OCI-LY7 (cell line): ENCODE results near the gene CEP192. TPM values are rescaled to one million over a fixed set of nuclear protein-coding genes. Genes with fewer than 3 reads are reported as not detected.

Experiments used
- BruUV-seq: library from RNA; stranded (reverse); fragments of 400-500 nt; replicated peaks from 2 replicates; lab custom pipeline; 2021; lab: Mats Ljungman, UMichigan
- CTCF ChIA-PET: fragments of 300-600 bp; sonication (Branson Sonifier 250); formaldehyde crosslinking; loops from one replicate; lab custom pipeline; 2022; ENCODE audit warnings: antibody characterized with exemption; ENCODE audit not compliant: unreplicated experiment; lab: Charles Lee
- POLR2A ChIA-PET: fragments of 300-600 bp; sonication (Branson Sonifier 250); formaldehyde crosslinking; loops from one replicate; lab custom pipeline; 2022; ENCODE audit warnings: antibody characterized with exemption; lab: Charles Lee
- DNase-seq: peaks from one replicate; pipeline ENCODE4 v3.0.0-alpha.2; 2015; ENCODE audit warnings: low spot score
- H2AFZ ChIP-seq: fragments of 200-600 bp; sonication (generic), shearing (Covaris generic); 2 replicates; pipeline ENCODE4 v1.6.1; 2014; ENCODE audit warnings: mild to moderate bottlenecking, antibody characterized with exemption, low read length, moderate library complexity
- H3K27ac ChIP-seq: fragments of 200-600 bp; sonication (generic); 2 replicates; pipeline ENCODE4 v1.5.1; 2014; ENCODE audit warnings: mixed run types, low read depth, mild to moderate bottlenecking, moderate library complexity, low read length, inconsistent platforms; ENCODE audit not compliant: poor library complexity, severe bottlenecking
- H3K36me3 ChIP-seq: fragments of 200-600 bp; sonication (generic); 2 replicates; pipeline ENCODE4 v1.6.1; 2014; ENCODE audit warnings: mild to moderate bottlenecking, antibody characterized with exemption, low read length, moderate library complexity, mixed read lengths; ENCODE audit not compliant: insufficient read depth
- H3K4me1 ChIP-seq: fragments of 200-600 bp; sonication (generic); 2 replicates; pipeline ENCODE4 v1.5.1; 2014; ENCODE audit warnings: mild to moderate bottlenecking, low read length; ENCODE audit not compliant: insufficient read depth, poor library complexity, severe bottlenecking
- H3K4me2 ChIP-seq: fragments of 200-600 bp; sonication (generic); 2 replicates; pipeline ENCODE4 v1.6.1; 2014; ENCODE audit warnings: mild to moderate bottlenecking, low read length
- H3K4me3 ChIP-seq: fragments of 200-600 bp; sonication (generic); 2 replicates; pipeline ENCODE4 v1.5.1; 2014; ENCODE audit warnings: mild to moderate bottlenecking, low read depth, low read length; ENCODE audit not compliant: poor library complexity, severe bottlenecking
- H3K79me2 ChIP-seq: fragments of 200-600 bp; sonication (generic); 2 replicates; pipeline ENCODE4 v1.6.1; 2016; ENCODE audit warnings: low read depth, mild to moderate bottlenecking, low read length, moderate library complexity, mixed read lengths; ENCODE audit not compliant: insufficient read depth
- H3K9me2 ChIP-seq: fragments of 200-600 bp; sonication (generic); 2 replicates; pipeline ENCODE4 v1.6.1; 2016; ENCODE audit warnings: mild to moderate bottlenecking, low read length, mixed read lengths; ENCODE audit not compliant: insufficient read depth
- H3K9me3 ChIP-seq: fragments of 200-600 bp; sonication (generic); 2 replicates; pipeline ENCODE4 v1.6.1; 2014; ENCODE audit warnings: mild to moderate bottlenecking, mixed run types, low read length, mixed read lengths
- H4K20me1 ChIP-seq: fragments of 200-600 bp; sonication (generic); 2 replicates; pipeline ENCODE4 v1.6.1; 2014; ENCODE audit warnings: mild to moderate bottlenecking, antibody characterized with exemption, low read length, moderate library complexity, mixed read lengths; ENCODE audit not compliant: insufficient read depth
- EZH2phosphoT487 ChIP-seq: fragments of 200-600 bp; sonication (generic); IDR thresholded peaks from 2 replicates; pipeline ENCODE4 v1.6.1; 2018; ENCODE audit warnings: low read depth, borderline replicate concordance, mild to moderate bottlenecking, mixed run types, antibody characterized with exemption, low read length, moderate library complexity, mixed read lengths
- intact Hi-C: fragments of 100-400 bp; cut with micrococcal nuclease; formaldehyde crosslinking; loops from one replicate; pipeline ENCODE4 v1.10.0; 2022; ENCODE audit not compliant: unreplicated experiment
- total RNA-seq, 2 experiments: library from RNA; depleted of rRNA in 1 of 2; stranded (reverse); fragments of >200 nt in 1 of 2; shearing (Covaris generic) in 1 of 2; gene quantifications; 2 replicates each; pipeline ENCODE4 v1.2.3, GENCODE V29; 2014 to 2022
- TF ChIP-seq, protein P1 (sequence below): fragments of 200-600 bp; sonication (generic); conservative IDR thresholded peaks from 2 replicates; pipeline ENCODE4 v1.5.1; 2014; ENCODE audit warnings: mild to moderate bottlenecking, antibody characterized with exemption, low read length, moderate library complexity, mixed read lengths

Gene CEP192
- total RNA-seq, 2 experiments from 2014 or later = 55.5 to 59.9 TPM

DNA sequence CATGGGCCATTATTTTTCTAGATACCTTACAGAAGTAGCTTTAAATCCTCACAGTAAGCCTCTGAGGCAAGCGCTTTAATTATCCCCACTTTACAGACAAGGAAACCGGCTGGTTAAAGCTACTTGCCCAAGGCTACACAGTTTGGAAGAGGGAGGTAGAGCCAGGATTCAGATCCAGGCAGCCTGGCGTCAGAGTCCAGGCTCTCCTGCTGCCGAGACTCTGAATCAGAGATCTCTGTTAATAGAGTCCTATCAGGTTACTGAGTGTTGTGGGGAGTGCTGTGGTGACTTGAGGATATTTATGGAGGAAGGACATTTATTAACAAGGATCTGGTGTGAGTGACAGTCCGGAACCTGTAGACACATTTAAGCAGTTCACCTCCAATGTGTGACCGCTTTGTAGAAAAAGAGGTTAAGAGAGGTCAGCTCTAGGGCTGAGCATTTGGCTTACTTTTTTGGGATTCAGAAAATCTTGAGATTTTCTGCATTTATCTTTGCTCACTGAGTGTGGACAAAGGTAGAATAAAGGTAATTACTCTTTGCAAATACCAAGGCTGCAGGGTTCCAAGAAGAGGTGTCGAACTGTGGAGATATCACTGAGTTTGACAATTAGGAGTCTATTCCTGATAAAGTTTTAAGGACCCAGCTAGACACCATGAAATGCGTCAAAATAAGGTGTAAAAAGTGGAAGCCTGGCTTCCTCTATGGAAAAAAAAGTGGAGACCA lies 1.6 kb upstream of the CEP192 start:
- TF ChIP-seq, protein P1, sequence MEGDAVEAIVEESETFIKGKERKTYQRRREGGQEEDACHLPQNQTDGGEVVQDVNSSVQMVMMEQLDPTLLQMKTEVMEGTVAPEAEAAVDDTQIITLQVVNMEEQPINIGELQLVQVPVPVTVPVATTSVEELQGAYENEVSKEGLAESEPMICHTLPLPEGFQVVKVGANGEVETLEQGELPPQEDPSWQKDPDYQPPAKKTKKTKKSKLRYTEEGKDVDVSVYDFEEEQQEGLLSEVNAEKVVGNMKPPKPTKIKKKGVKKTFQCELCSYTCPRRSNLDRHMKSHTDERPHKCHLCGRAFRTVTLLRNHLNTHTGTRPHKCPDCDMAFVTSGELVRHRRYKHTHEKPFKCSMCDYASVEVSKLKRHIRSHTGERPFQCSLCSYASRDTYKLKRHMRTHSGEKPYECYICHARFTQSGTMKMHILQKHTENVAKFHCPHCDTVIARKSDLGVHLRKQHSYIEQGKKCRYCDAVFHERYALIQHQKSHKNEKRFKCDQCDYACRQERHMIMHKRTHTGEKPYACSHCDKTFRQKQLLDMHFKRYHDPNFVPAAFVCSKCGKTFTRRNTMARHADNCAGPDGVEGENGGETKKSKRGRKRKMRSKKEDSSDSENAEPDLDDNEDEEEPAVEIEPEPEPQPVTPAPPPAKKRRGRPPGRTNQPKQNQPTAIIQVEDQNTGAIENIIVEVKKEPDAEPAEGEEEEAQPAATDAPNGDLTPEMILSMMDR = no peak
- TF ChIP-seq EZH2phosphoT487 = no peak
- BruUV-seq = no TSS peak
- Histone ChIP-seq H3K27ac (no peak overlapping the region), H4K20me1 (peaks cover 22% of the 10 kb centered on the region; the same call in 1 of the 2 replicates), H3K4me2 (peak overlapping the region; percentile 82), H3K4me3 (no peak overlapping the region), H3K79me2 (peaks cover 31% of the 10 kb centered on the region), H3K4me1 (peaks cover 24% of the 10 kb centered on the region), H3K9me2 (no peaks in the 10 kb centered on the region), H3K9me3 (no peaks in the 10 kb centered on the region; the same call in 1 of the 2 replicates), H3K36me3 (peaks cover 43% of the 10 kb centered on the region), H2AFZ (no peak overlapping the region)
- no peak for DNase-seq
- POLR2A ChIA-PET = interaction anchor here (0.6 to 1.5 kb wide), 5 partner anchors 11 to 123 kb away, joined by 3 read pairs; partner anchors contain the start of gene SEH1L
- intact Hi-C loops = loop anchor here (2.0 kb wide), 1 partner anchor 41 kb away; the partner anchor contains the start of gene SEH1L
- CTCF ChIA-PET = no interaction called here

DNA sequence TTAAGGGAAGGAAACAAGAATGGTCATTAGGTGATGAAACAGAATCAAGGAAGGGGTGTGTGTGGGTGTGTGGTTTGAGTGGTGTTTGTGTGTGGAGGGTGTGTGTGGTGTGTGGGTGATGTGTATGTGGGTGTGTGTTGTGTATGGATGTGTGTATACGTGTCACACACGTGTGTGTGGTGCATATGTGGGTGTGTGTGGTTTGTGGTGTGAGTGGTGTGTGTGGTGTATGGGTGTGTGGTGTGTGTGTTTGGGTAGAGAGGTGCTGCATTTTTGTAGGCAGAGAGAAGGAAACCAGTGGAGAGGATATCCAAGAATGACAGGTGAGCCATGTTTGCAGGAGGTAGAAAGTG lies 1.1 kb upstream of the CEP192 start:
- no TSS peak for BruUV-seq
- H3K4me3 ChIP-seq = peak overlapping the region; percentile 78
- peaks cover 22% of the 10 kb centered on the region; the same call in 1 of the 2 replicates for H4K20me1 ChIP-seq
- peak overlapping the region; percentile 82 for H3K4me2 ChIP-seq
- TF ChIP-seq, protein P1 = no peak
- no peak for TF ChIP-seq EZH2phosphoT487
- peak overlapping the region; percentile 30; the same call in 1 of the 2 replicates for H2AFZ ChIP-seq
- H3K4me1 ChIP-seq = peaks cover 24% of the 10 kb centered on the region
- intact Hi-C loops = loop anchor here (2.0 kb wide), 1 partner anchor 41 kb away; the partner anchor contains the start of gene SEH1L
- no peaks in the 10 kb centered on the region for H3K9me2 ChIP-seq
- H3K79me2 ChIP-seq = peaks cover 36% of the 10 kb centered on the region
- H3K36me3 ChIP-seq = peaks cover 43% of the 10 kb centered on the region
- POLR2A ChIA-PET = interaction anchor here (1.0 to 2.8 kb wide), 4 partner anchors 20 to 123 kb away, joined by 3 to 10 read pairs (median 4); partner anchors contain the start of gene SEH1L
- peak overlapping the region; percentile 79 for H3K27ac ChIP-seq
- DNase-seq = no peak
- CTCF ChIA-PET = interaction anchor here (0.6 kb wide), 1 partner anchor 211 kb away, joined by 5 read pairs; no protein-coding TSS in a partner anchor
- no peaks in the 10 kb centered on the region; the same call in 1 of the 2 replicates for H3K9me3 ChIP-seq
